ENCODE results near the gene ZBTB37. TPM values are rescaled to one million over a fixed set of nuclear protein-coding genes. Genes with fewer than 3 reads are reported as not detected.

ZBTB37 gene
- total and polyA plus RNA-seq, 9 of the 15 experiments (the other 6 are each of a cell fraction or from before 2014, with no cell fraction given) = 1.3 to 13.9 (median 5.4) TPM

GRCh38 chr1:173867753-173868265 lies 371 bp upstream of the ZBTB37 start, which contains the start of gene GAS5:
Gene GAS5, minus strand, starts transcription at chr1:173867989.
- Histone ChIP-seq H3K4me1 (replicated peaks in 1 of 2; ENCODE audit: control insufficient read depth in 2 of 2, insufficient read depth in 2 of 2, low read length in 2 of 2) (peaks cover 17 to 34% of the 10 kb centered on the region in 2 experiments), H3K9me1 (ENCODE audit: control insufficient read depth, insufficient read depth, low read length) (peaks cover 2% of the 10 kb centered on the region), H3K4me2 (ENCODE audit: insufficient read depth, low read length) (peak within 1 kb of the TSS; percentile 100), H4K20me1 (replicated peaks; ENCODE audit: control insufficient read depth, insufficient read depth, low read length) (peaks cover 45% of the 10 kb centered on the region), H3K27ac (ENCODE audit: extremely low read depth, low read depth, low read length) (peak within 1 kb of the TSS; percentile 95), H3K4me3 (peak within 1 kb of the TSS; percentile 86), H3K9me3 (replicated peaks; ENCODE audit: control insufficient read depth, insufficient read depth, low read depth, low read length) (no peaks in the 10 kb centered on the region), H3K9ac (ENCODE audit: insufficient read depth in 1 of 2, low read depth in 2 of 2, low read length in 2 of 2) (peak within 1 kb of the TSS; percentile 94 to 97), H3K79me2 (ENCODE audit: control insufficient read depth, insufficient read depth, low read length) (peaks cover 82% of the 10 kb centered on the region), H3K36me3 (ENCODE audit: control insufficient read depth, insufficient read depth, low read length) (peaks cover 57% of the 10 kb centered on the region), H2AFZ (ENCODE audit: low read depth, low read length) (peak within 1 kb of the TSS; percentile 89), H3K27me3 (ENCODE audit: control insufficient read depth in 2 of 2, insufficient read depth in 2 of 2, low read length in 2 of 2) (no peaks in the 10 kb centered on the region; a peak in 1 of 5 replicates)
- FAIRE-seq (peak; percentile 93), DNase-seq (ENCODE audit: extremely low read depth in 1 of 4, low spot score in 3 of 4) (peak; percentile 91 to 100 (median 94)), ATAC-seq (peak; percentile 85)
- in situ Hi-C loops (cut with MboI) = no loop called here
- ChIA-PET POLR2A (interaction anchor here (0.5 to 9.7 kb wide), 71 partner anchors 8 to 1335 kb away, joined by 3 to 183 read pairs (median 4); partner anchors contain the start of genes CENPL, DARS2, KLHL20 and MRPS14), CTCF (ENCODE audit: low intra/inter-chr PET ratio) (interaction anchor here (0.6 kb wide), 1 partner anchor 612 kb away, joined by 3 read pairs; no protein-coding TSS in a partner anchor)
- intact Hi-C loops (cut with micrococcal nuclease) = loop anchor here (1.0 to 5.0 kb wide), 5 partner anchors 44 to 391 kb away; partner anchors contain the start of genes CENPL, DARS2, PRDX6 and RABGAP1L
- no TSS peak for BruUV-seq (replicated peaks)
- 0% methylated on average over 28 of the region's 30 CpGs for WGBS (ENCODE audit: insufficient coverage, low coverage, missing lambda C conversion rate)
- TF ChIP-seq PHTF2 (CRISPR knock-in tag; IDR thresholded peaks at IDR 0.05) (peak; percentile 87), NONO (IDR thresholded peaks at IDR 0.05; ENCODE audit: low read depth in 2 of 2, low read length in 1 of 2) (peak; percentile 39 to 92; a peak in 3 of 4 replicates), PHF20 (IDR thresholded peaks at IDR 0.05; ENCODE audit: partially characterized antibody) (peak; percentile 30), POLR2AphosphoS5 (IDR thresholded peaks at IDR 0.05; ENCODE audit: control insufficient read depth, insufficient read depth, low read depth, low read length) (peak; percentile 100), ELF1 (tag; IDR thresholded peaks at IDR 0.05) (no peak), NCOA1 (IDR thresholded peaks at IDR 0.05; ENCODE audit: low read depth) (peak; percentile 52; the same call in 1 of the 2 replicates), TFE3 (CRISPR knock-in tag; IDR thresholded peaks at IDR 0.05) (peak; percentile 54), BRD9 (IDR thresholded peaks at IDR 0.05; ENCODE audit: low read depth, partially characterized antibody) (peak; percentile 95), ZZZ3 (IDR thresholded peaks at IDR 0.05) (peak; percentile 96), HDAC1 (IDR thresholded peaks at IDR 0.05) (peak in 1 of 2 experiments; percentile 90; a peak in 2 of 4 replicates), RBM25 (IDR thresholded peaks at IDR 0.05; ENCODE audit: low read depth, low read length, severe bottlenecking) (no peak), ZC3H4 (CRISPR knock-in tag; IDR thresholded peaks at IDR 0.05; ENCODE audit: borderline replicate concordance) (no peak), BRF2 (IDR thresholded peaks at IDR 0.05; ENCODE audit: borderline replicate concordance, insufficient read depth, insufficient read length) (no peak), THRB (CRISPR knock-in tag; conservative IDR thresholded peaks at IDR 0.05) (peak; percentile 70; the same call in 1 of the 2 replicates), DIDO1 (tag; IDR thresholded peaks at IDR 0.05; ENCODE audit: low read depth) (no peak), TAF7 (tag; IDR thresholded peaks at IDR 0.05) (peak; percentile 100), ZNF76 (CRISPR knock-in tag; IDR thresholded peaks at IDR 0.05; ENCODE audit: borderline replicate concordance) (0 out of 2 replicates have a peak, but pooled peaks have one; percentile 25), CBFA2T2 (conservative IDR thresholded peaks at IDR 0.05) (peak; percentile 71), ZNF766 (CRISPR knock-in tag; conservative IDR thresholded peaks at IDR 0.05) (peak; percentile 67; the same call in 1 of the 2 replicates)

Data from K562 (cell line).